ENCODE data around the gene GNAZ. TPM values are rescaled to one million over a fixed set of nuclear protein-coding genes. Genes with fewer than 3 reads are reported as not detected.

Gene GNAZ
- total and polyA plus RNA-seq, 2 donors (not counting 1 experiment from before 2014, with no cell fraction given), result 2.8 to 9.1 TPM

DNA sequence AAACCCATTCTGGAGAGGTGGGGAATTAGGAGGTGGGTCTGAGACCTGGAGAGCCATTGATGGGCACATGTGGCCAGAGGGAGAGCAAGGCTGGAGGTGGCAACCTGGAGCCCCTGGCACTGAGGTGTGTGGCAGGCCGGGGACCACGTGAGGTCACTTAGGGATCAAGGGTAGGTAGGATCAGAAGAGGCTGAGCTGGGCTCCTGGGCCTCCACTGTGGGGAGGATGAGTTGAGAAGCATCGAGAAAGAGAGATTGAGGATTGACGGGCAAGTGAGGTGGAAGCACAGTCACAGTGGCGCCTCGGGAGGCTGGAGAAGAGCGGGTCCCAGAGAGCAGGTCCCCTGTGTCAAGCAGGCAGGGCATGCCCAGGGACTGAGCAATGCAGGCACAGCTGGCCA, 4.1 kb downstream of the GNAZ start:
- ChIA-PET CTCF (interaction anchor here (1.0 kb wide), 1 partner anchor 54 kb away, joined by 3 read pairs; no protein-coding TSS in a partner anchor), POLR2A (no interaction called here)
- H3K27ac ChIP-seq (ENCODE audit: low read length in 2 of 2), result no peak overlapping the region
- peaks cover 15 to 34% of the 10 kb centered on the region in 2 donors for H3K4me1 ChIP-seq (ENCODE audit: control insufficient read depth in 2 of 2, insufficient read depth in 2 of 2, low read length in 2 of 2)
- peaks cover 0 to 6% (median 0%) of the 10 kb centered on the region in 4 experiments for H3K27me3 ChIP-seq (replicated peaks in 1 of 4; ENCODE audit: control extremely low read depth in 1 of 4, control insufficient read depth in 3 of 4, insufficient read depth in 4 of 4, low read length in 3 of 4)
- H3K4me3 Mint-ChIP-seq, result no peak overlapping the region
- no peak overlapping the region for H2AFZ ChIP-seq (ENCODE audit: insufficient read depth, low read depth, low read length, poor library complexity, severe bottlenecking)
- no peak overlapping the region for H3K27ac Mint-ChIP-seq
- TF ChIP-seq, protein P1, sequence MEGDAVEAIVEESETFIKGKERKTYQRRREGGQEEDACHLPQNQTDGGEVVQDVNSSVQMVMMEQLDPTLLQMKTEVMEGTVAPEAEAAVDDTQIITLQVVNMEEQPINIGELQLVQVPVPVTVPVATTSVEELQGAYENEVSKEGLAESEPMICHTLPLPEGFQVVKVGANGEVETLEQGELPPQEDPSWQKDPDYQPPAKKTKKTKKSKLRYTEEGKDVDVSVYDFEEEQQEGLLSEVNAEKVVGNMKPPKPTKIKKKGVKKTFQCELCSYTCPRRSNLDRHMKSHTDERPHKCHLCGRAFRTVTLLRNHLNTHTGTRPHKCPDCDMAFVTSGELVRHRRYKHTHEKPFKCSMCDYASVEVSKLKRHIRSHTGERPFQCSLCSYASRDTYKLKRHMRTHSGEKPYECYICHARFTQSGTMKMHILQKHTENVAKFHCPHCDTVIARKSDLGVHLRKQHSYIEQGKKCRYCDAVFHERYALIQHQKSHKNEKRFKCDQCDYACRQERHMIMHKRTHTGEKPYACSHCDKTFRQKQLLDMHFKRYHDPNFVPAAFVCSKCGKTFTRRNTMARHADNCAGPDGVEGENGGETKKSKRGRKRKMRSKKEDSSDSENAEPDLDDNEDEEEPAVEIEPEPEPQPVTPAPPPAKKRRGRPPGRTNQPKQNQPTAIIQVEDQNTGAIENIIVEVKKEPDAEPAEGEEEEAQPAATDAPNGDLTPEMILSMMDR (IDR thresholded peaks at IDR 0.05), result no peak
- no peak for TF ChIP-seq EZH2 (IDR thresholded peaks at IDR 0.05; ENCODE audit: borderline replicate concordance, insufficient read depth, low read depth, low read length, poor library complexity, severe bottlenecking)
- intact Hi-C loops (cut with micrococcal nuclease), result loop anchor here (5.0 kb wide), 2 partner anchors 68 to 1483 kb away; partner anchors contain the start of genes GUCD1, RSPH14 and SNRPD3
- no peaks in the 10 kb centered on the region for H3K36me3 ChIP-seq (replicated peaks in 1 of 2; ENCODE audit: control extremely low read depth in 1 of 2, control insufficient read depth in 1 of 2, extremely low read depth in 1 of 2, insufficient read depth in 2 of 2, low read length in 1 of 2)
- peaks cover 23% of the 10 kb centered on the region for H3K4me1 Mint-ChIP-seq
- no peaks in the 10 kb centered on the region for H4K20me1 ChIP-seq (ENCODE audit: control insufficient read depth, insufficient read depth, low read length, poor library complexity, severe bottlenecking)
- WGBS (ENCODE audit: insufficient coverage), result 91% methylated on average over 7 of the region's 7 CpGs
- H3K4me2 ChIP-seq (replicated peaks; ENCODE audit: low read depth, low read length, poor library complexity, severe bottlenecking), result no peak overlapping the region
- H3K27me3 Mint-ChIP-seq, result no peaks in the 10 kb centered on the region
- H3K9me3 ChIP-seq (ENCODE audit: control extremely low read depth in 1 of 3, control insufficient read depth in 2 of 3, insufficient read depth in 1 of 3, low read length in 2 of 3), result no peaks in the 10 kb centered on the region
- no peak for ATAC-seq (ENCODE audit: low read depth)
- no peak overlapping the region for H3K9ac ChIP-seq (ENCODE audit: low read length)
- H3K4me3 ChIP-seq (ENCODE audit: control extremely low read depth in 1 of 5, extremely low read depth in 1 of 5, insufficient read depth in 1 of 5, low read depth in 2 of 5, low read length in 4 of 5), result no peak overlapping the region
- DNase-seq, result no peak
- H3K79me2 ChIP-seq (ENCODE audit: control insufficient read depth, insufficient read depth, low read length), result peaks cover 59% of the 10 kb centered on the region
- H3K9me3 Mint-ChIP-seq (ENCODE audit: insufficient read depth), result no peaks in the 10 kb centered on the region

DNA sequence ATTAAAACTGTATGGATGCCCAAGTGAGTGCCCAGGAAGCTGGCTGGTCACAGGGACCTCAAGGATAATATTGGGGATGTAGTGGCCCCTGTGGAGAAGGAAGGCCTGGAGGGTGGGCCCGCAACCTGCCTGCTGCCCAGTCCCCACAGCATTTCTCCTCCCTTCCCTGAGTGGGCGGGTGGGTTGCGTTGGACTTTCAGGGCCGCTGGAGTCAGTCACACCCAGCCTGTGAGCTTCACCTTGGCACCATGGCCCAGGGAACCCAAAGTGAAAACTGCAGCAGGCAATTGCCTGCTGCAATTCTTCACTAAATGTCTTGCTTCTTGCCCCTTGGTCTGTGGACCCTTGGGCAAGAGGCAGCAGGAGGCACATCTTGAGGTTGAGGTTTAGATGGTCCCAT, 4.7 kb downstream of the GNAZ start:
- H3K4me3 Mint-ChIP-seq, result no peak overlapping the region
- Histone ChIP-seq H4K20me1 (ENCODE audit: control insufficient read depth, insufficient read depth, low read length, poor library complexity, severe bottlenecking) (no peaks in the 10 kb centered on the region), H3K9ac (ENCODE audit: low read length) (no peak overlapping the region), H3K4me2 (replicated peaks; ENCODE audit: low read depth, low read length, poor library complexity, severe bottlenecking) (no peak overlapping the region), H3K79me2 (ENCODE audit: control insufficient read depth, insufficient read depth, low read length) (peaks cover 60% of the 10 kb centered on the region), H3K27ac (ENCODE audit: low read length in 2 of 2) (no peak overlapping the region), H2AFZ (ENCODE audit: insufficient read depth, low read depth, low read length, poor library complexity, severe bottlenecking) (no peak overlapping the region), H3K4me3 (ENCODE audit: control extremely low read depth in 1 of 5, extremely low read depth in 1 of 5, insufficient read depth in 1 of 5, low read depth in 2 of 5, low read length in 4 of 5) (no peak overlapping the region), H3K27me3 (replicated peaks in 1 of 4; ENCODE audit: control extremely low read depth in 1 of 4, control insufficient read depth in 3 of 4, insufficient read depth in 4 of 4, low read length in 3 of 4) (peaks cover 0 to 6% (median 0%) of the 10 kb centered on the region in 4 experiments), H3K36me3 (replicated peaks in 1 of 2; ENCODE audit: control extremely low read depth in 1 of 2, control insufficient read depth in 1 of 2, extremely low read depth in 1 of 2, insufficient read depth in 2 of 2, low read length in 1 of 2) (no peaks in the 10 kb centered on the region), H3K9me3 (ENCODE audit: control extremely low read depth in 1 of 3, control insufficient read depth in 2 of 3, insufficient read depth in 1 of 3, low read length in 2 of 3) (no peaks in the 10 kb centered on the region), H3K4me1 (ENCODE audit: control insufficient read depth in 2 of 2, insufficient read depth in 2 of 2, low read length in 2 of 2) (peaks cover 15 to 30% of the 10 kb centered on the region in 2 donors)
- no peaks in the 10 kb centered on the region for H3K9me3 Mint-ChIP-seq (ENCODE audit: insufficient read depth)
- TF ChIP-seq EZH2 (IDR thresholded peaks at IDR 0.05; ENCODE audit: borderline replicate concordance, insufficient read depth, low read depth, low read length, poor library complexity, severe bottlenecking), result no peak
- DNase-seq, result no peak
- WGBS (ENCODE audit: insufficient coverage), result 84% methylated on average over 4 of the region's 4 CpGs
- no peak for ATAC-seq (ENCODE audit: low read depth)
- POLR2A ChIA-PET, result no interaction called here
- intact Hi-C loops (cut with micrococcal nuclease), result no loop called here
- no peak overlapping the region for H3K27ac Mint-ChIP-seq
- CTCF ChIA-PET, result interaction anchor here (1.0 kb wide), 1 partner anchor 53 kb away, joined by 3 read pairs; no protein-coding TSS in a partner anchor
- H3K27me3 Mint-ChIP-seq, result no peaks in the 10 kb centered on the region
- peaks cover 20% of the 10 kb centered on the region for H3K4me1 Mint-ChIP-seq

All from B cell (primary cell).